NCI-H1694 treated with DMSO at 0.1 percent for 48 hours (cell line): ENCODE results near the gene PIKFYVE.
"Not testable (repeated sequence)": the region's sequence is repeated elsewhere in the genome, so short reads cannot be mapped to it uniquely, and the experiment has no call there.

ENCODE experiments used
- DNase-seq: peaks from one replicate; lab custom pipeline; 2025; lab: John Stamatoyannopoulos, UW

The PIKFYVE gene

DNA sequence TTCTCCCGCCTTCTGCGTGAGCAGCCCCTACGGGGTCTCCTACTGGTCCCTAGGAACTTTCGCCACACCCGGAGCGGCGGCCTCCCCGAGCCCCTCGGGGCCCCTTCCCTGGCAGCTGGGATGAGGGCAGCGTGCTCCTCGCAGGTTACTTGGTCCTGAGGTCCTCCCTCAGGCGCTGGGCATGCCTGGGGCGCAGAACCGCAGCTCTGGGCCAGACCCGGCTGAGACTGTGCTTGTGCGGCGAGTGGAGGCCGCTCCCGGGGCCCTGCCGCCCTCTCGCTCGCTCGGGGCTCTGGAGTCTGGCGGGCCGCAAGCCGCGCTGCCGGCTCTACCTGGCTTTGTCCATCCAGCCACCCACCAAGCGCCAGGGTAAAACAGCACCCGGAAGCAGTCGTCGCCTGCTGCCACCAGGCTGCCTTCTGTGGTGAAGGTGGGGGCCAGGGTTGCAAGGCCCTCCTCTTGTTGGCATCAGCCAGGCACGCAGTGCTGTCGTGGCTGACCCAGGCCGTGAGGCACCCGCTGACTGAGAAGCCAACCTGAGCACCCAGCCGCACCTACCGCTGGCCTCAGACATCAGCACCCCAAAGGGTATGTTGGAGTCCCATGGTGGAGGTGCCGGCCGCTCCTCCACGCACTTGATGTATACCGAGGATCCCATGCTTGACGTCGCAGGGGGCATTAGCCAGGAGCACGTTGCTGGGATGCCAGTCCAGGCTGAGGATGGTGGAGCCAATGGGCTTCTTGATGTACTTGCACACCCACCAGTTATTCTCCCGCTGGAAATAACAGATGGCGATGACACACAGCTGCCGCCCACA is 94.4 kb downstream of the PIKFYVE start:
- DNase-seq, result no peak

DNA sequence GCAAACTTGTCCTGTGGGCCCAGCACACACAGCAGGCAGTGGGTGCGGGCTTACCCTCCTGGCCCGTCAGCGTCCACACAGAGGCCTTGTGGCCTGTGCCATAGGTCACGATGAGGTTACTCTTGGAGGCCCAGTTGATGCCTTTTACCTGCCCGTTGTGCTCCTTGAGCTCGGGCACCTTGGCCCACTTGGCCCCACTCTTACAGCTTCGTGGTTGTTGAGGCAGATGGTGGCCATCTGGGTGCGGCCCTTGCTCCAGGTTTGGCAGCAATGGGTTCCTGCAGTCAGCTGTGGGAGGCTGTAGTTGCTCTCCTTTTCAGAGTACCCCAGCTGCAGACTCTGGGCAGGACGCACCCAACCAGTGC is 95.0 kb downstream of the PIKFYVE start:
- no peak for DNase-seq

DNA sequence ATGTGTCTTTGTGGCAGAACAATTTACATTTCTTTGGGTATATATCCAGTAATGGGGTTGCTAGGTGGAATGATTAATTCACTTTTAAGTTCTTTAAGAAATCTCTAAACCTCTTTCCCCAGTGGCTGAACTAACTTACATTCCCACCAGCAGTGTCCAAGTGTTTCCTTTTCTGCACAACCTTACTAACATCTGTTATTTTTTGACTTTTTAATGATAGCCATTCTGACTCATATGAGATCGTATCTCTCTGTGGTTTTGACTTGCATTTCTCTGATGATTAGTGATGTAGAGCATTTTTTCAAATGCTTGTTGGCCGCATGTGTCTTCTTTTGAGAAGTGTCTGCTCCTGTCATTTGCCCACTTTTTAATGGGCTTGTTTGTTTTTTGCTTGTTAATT is 97.4 kb downstream of the PIKFYVE start:
- DNase-seq, result no peak

- DNase-seq, result no peak
These were observed 100.4 kb downstream of the PIKFYVE start for GRCh38 chr2:208366215-208367127.

GRCh38 chr2:208369091-208369490 is 103.0 kb downstream of the PIKFYVE start:
- DNase-seq, result no peak

DNA sequence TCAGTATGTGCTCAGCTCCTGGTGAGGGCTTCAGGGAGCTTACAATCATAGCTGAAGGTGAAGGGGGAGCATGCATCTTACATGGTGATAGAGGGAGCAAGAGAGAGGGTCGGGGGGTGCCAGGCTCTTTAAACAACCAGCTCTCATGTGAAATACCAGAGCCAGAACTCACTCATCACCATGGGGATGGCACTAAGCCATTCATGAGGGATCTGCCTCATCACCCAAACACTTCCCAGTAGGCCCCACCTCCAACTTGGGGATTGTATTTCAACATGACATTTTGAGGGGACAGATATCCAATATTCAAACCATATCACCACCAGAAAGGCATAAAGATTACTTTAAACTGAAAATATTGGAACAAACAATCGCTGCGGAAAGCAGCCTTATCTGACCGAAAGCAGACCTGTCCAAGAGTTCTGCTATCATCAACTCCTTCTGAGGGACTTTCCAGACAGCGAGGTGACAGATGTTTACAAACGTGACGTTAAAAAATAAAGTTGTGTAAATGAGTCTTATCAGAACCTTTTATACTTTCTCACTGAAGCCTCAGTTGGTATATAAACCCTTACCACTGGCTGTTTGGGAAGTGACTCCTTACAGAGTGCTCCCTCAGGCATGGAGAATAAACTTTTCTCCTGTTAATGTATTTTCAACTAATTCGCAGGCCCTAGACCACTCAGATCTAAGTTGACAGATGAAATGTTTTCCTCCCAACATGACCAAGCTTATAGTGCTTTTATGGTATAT is 105.0 kb downstream of the PIKFYVE start:
- DNase-seq, result no peak

GRCh38 chr2:208371634-208371935 is 105.5 kb downstream of the PIKFYVE start:
- no peak for DNase-seq

- DNase-seq, result peak; percentile 60
These were observed 107.5 kb downstream of the PIKFYVE start for GRCh38 chr2:208373460-208374089.

DNA sequence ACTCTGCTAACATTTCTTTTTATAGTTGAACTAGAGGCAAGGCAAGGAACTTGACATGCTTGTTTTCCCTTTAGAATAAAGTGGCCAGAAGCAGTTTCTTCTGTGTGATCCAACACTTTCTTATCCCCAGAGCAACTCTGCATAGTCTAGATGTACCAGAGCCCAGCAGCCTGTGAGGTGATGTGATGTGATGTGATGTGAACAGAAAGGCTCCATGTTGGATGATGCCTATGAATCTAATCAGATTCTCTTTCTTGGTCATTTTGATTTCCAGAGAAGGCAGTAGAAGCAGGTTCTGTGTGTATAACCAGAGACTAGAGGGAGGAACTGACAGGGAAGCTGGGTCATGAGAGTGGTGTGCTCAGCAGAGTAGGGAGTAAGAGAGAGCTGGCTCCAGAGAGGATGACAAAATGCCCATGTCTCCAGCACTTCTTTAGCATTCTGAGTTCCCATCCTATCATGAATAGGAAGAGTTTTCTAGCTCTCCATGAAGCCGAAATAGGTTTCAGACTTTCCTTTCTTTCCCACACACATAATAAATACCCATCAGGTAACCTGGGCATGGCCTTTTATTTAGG is 109.5 kb downstream of the PIKFYVE start:
- DNase-seq, result no peak

GRCh38 chr2:208377344-208377860 is 111.3 kb downstream of the PIKFYVE start:
- DNase-seq, result not testable (repeated sequence)

DNA sequence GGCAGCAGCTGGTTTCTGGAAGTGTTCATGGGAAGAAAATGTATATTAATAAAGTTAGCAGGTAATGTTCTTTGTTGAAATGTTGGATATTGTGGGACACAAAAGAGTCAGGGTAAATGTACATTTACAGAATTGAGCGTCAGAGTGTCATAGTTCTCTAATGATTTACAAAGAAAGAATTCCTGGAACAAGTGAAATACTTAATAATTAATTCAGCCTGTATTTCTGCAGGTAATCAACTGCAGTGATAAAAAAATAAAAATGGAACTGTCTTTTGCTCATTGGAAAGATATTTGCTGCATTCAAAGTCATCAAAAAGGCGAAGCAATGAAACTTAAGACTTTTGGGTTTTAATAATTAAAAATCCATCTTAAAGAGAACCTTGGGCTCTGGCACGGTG is 113.1 kb downstream of the PIKFYVE start:
- DNase-seq, result no peak

- no peak for DNase-seq
These were observed 118.6 kb downstream of the PIKFYVE start for GRCh38 chr2:208384637-208385036.

DNA sequence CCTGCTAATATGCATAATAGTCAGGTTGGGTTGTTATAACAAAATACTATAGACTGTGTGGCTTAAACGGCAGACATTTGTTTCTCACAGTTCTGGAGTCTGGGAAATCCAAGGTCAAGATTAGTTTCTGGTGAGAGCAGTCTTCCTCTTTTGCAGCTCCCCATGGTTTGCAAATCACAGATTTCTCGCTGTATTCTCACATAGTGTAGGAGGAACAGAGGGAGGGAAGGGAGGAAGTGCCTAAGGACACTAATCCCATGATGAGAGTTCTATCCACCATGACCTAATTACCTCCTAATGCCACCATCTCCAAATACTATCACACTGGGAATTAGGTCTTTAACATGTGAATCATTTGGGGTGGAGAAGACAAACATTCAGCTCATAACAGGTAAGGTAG is 120.5 kb downstream of the PIKFYVE start:
- no peak for DNase-seq

GRCh38 chr2:208389940-208390339 is 123.9 kb downstream of the PIKFYVE start:
- DNase-seq, result no peak

GRCh38 chr2:208392300-208392699 is 126.2 kb downstream of the PIKFYVE start:
- no peak for DNase-seq

GRCh38 chr2:208396796-208397195 is 130.7 kb downstream of the PIKFYVE start:
- DNase-seq, result not testable (repeated sequence)

GRCh38 chr2:208399201-208399600 is 133.1 kb downstream of the PIKFYVE start:
- no peak for DNase-seq

GRCh38 chr2:208406474-208407451 is 140.7 kb downstream of the PIKFYVE start, which contains the start of gene PTH2R:
PTH2R (plus strand) TSS chr2:208406792; CDS start chr2:208407044, 252 bp downstream.
- no peak for DNase-seq

DNA sequence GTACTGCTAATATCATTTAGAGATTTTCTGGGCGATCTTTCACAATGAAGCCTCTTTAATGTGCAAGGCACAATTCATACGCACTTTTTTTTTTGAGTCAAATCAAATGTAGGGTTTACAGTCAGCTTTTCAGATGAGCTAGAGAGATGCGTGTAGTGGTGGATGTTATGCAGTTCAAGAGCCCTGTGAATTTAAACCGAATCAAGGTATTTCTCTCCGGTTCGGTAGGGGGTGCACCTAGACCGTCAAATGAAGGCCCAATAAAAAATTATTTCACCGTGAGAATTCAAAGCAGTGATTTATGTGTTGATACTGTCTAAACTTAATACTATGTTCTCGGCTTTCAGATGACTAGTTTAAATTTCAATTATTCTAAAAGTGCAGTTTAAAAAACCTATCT is 141.6 kb downstream of the PIKFYVE start:
- DNase-seq, result no peak
